HG02852 (cell line): ENCODE measurements around the gene SPPL2B.

Experiments
- ATAC-seq: cut with Tn5 transposase; IDR thresholded peaks from one replicate; pipeline ENCODE4 v1.9.1; 2021; ENCODE audit warnings: mild to moderate bottlenecking, moderate library complexity; ENCODE audit not compliant: unreplicated experiment

The SPPL2B gene

DNA sequence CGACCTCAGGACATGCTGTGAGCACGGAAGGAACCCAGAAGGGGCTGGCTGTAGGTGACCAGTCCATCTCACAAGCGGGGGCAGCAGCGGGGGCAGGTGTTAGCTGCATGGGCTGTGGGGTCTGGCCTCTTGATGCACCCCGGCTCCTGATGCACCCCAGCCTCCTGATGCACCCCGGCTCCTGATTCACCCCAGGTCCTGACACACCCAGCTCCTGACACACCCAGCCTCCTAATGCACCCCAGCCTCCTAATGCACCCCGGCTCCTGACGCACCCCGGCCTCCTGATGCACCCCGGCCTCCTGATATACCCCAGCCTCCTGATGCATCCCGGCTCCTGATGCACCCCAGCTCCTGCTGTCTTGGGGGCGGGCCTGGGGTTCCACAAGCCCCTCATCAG is 7.5 kb upstream of the SPPL2B start:
- ATAC-seq, result no peak

- no peak for ATAC-seq
Measured at GRCh38 chr19:2321565-2322283, 6.8 kb upstream of the SPPL2B start.

- ATAC-seq, result no peak
Measured at GRCh38 chr19:2323707-2324106, 4.8 kb upstream of the SPPL2B start.

DNA sequence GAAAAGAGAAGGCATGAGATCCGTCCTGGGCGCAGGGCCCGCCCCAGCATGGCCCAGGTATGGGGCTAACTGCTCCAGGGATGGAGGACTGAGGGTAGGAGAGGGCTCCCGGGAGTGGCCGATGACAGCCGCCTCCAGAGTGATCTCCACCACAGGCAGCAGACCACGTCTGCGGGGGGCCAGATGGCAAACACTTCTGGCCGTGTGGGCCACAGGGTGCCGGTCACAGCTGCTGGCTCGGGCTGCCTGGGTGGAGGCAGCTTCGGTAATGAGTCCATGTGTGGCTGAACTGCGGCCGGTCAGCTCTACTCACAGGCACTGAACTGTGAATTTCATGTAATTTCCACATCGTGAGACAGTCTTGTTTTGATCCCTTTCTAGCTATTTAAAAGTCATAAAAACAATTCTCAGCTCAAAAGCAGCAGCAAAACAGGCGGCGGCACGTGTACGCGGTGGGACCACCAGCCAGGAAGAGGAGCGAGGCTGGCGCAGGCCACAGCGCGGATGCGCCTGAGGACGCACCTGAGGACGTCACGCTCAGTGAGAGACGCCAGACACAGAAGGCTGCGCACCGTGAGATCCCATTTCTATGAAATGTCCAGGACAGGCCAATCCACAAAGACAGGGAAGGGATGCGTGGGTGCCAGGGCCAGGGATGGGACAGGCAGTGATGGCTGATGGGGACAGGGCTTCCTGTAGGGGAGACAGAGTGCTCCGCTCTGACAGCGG is 4.1 kb upstream of the SPPL2B start:
- ATAC-seq, result no peak

- no peak for ATAC-seq
Measured at GRCh38 chr19:2325281-2326046, 3.0 kb upstream of the SPPL2B start.

DNA sequence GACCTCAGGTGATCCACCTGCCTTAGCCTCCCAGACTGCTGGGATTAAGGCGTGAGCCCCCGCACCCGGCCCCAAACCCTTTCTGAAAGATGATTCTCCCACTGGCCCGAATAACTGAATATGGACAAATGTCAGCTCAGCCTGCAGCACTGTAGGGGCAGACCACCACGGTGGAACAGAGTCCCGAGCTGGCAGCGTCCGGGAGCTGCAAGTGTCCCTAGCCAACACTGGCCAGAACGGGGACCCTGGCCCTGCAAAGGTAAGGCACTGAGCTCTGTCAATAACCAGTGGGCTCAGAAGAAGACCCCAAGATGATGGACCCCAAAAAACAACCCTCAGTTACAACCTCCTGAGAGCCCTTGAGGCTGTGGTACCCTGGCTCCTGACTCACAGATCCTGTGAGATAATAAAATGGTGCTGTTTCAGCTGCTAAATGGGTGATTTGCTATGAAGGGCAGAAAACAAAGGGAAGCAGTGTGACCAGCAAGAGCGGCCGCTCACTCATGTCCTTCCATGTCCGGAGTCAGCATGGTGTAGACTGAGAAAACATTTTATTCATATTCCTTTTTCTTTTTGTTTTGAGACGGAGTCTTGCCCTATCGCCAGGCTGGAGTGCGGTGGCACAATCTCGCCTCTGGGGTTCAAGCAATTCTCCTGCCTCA is 1.7 kb upstream of the SPPL2B start:
- no peak for ATAC-seq

DNA sequence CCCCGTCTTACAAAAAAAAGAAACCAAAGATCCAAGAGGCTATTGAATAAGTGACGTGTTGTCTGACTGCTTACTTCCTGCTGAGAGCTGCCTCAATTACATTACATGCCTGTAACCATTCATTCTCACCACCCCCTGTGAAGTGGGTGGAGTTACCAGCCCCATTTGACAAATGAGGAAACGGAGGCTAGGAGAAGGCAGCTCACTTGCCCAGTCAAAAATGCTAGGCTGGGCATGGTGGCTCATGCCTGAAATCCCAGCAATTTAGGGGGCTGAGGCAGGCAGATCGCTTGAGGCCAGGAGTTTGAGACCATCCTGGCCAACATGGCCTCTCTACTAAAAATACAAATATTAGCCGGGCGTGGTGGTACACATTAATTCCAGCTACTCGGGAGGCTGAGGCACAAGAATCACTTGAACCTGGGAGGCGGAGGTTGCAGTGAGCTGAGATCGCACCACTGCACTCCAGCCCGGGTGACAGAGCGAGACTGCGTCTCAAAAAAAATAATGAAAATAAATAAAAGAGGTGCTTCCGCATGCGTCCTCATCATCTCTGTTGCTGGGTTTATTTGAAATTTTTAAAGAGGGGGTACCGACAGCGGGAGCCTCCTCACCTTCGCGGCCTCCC is 597 bp upstream of the SPPL2B start:
- no peak for ATAC-seq

GRCh38 chr19:2329149-2329478 is 630 bp downstream of the SPPL2B start:
- ATAC-seq, result no peak

DNA sequence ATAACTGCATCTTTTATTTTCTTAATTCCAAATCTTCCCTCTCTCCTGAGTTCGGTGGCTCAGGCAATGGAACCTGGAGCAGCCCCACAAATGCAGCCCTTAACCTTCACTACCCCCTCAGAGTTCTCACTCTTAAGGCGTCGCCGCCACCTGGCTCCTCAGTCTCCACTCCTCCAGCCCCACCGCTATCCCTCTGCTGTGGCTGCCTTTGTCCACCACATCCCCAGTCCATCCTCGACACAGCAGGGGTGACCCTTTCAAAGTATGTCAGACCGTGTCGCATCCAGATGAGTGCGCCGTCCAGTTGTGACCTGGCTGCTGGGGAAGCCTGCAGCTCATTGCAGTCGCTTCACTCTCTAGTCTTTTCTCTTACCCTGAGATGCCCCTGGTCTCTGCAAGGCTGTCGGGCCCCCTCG is 1.0 kb downstream of the SPPL2B start:
- ATAC-seq, result no peak

GRCh38 chr19:2330255-2330631 is 1.8 kb downstream of the SPPL2B start:
- no peak for ATAC-seq

DNA sequence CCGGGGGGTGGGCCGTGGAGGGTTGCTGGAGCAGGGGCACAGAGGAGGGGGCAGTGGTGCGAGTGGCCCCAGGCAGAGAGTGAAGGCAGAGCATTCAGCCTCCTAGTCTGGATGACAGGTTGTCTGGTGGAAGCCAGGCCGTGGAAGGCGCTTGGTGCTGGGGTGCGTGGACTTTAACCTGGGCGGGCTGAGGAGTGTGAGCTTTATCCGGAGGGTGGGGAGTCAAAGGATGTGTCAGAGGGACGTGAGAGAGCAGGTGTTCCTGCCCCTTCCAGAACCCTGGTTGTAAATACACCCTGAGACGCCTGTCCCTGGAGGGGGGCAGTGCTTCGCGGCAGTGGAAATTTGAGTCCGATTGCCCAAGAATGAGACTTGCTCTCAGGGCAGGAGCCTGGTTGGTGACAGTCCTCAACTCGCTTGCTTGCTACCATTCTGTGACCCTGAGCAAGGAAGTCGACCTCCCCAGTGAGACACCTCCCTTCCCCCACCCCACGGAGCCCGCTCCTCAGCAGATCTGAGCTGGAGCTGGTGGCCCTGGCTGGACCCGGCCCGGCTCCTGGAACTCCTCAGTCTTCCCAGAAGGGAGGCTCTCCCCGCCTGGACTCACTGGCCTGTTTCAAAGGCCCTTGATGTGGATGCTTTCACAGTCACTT is 2.3 kb downstream of the SPPL2B start:
- no peak for ATAC-seq

DNA sequence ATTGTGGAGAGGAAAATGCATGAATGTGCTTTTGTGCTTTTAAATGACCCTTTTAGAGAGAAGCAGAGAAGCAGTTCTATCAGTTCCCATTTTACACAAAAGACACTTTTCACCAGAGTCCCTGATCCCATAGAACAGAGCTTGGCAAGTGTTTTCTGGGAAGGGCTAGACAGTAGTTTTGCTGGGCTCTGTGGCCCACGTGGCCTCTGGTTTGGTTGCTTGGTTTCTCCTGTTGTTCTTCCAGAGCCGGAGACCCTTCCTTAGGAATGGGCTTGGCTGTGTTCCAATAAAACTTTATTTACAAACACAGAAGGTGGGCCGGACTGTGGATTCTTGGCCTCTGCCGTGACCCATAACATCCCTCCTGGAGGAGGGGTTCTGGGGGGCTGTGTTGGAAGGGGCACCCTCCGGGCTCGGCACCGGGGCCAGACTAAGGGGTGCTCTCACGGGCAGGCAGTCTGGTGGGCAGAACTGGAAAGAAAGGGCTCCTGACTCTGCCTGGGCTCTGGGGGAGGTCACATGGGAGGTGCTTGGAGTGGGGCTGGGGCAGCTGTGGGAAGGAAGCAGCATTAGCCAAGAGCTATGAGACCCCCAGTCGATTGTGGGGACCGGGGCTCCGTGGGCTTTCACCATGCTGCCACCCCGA is 3.2 kb downstream of the SPPL2B start:
- ATAC-seq, result no peak

- ATAC-seq, result no peak
Measured at GRCh38 chr19:2332341-2333026, 4.0 kb downstream of the SPPL2B start.

DNA sequence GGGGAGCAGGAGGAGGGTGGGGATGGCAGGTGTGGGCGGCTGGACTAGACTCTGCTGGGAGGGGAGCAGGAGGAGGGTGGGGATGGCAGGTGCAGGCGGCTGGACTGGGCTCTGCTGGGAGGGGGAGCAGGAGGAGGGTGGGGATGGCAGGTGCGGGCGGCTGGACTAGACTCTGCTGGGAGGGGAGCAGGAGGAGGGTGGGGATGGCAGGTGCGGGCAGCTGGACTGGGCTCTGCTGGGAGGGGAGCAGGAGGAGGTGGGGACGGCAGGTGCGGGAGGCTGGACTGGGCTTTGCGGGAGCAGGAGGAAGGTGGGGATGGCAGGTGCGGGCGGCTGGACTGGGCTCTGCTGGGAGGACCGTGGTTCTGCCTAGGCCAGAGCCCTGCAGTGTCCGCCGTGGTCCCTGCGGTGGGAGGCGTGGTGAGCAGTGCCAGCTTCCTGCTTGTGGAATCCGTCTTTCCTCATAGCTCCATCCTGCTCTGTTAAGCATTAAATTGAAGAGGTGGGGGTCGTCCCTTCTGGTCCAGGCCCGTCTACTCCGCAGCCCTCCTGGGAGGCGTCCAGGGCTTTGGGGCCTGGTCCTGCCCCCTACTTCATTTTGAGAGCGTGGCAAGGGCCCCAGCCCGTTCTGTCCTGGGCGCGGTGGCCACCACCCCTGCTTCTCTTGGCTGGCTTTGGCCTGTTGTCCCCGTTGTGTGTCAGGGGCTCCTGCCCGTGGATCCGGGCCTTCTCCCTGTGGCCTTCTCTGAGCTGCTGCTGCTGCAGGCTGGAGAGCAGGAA is 4.7 kb downstream of the SPPL2B start:
- no peak for ATAC-seq

GRCh38 chr19:2333807-2334211 is 5.3 kb downstream of the SPPL2B start:
- no peak for ATAC-seq

- ATAC-seq, result no peak
Measured at GRCh38 chr19:2334426-2334825, 5.9 kb downstream of the SPPL2B start.

DNA sequence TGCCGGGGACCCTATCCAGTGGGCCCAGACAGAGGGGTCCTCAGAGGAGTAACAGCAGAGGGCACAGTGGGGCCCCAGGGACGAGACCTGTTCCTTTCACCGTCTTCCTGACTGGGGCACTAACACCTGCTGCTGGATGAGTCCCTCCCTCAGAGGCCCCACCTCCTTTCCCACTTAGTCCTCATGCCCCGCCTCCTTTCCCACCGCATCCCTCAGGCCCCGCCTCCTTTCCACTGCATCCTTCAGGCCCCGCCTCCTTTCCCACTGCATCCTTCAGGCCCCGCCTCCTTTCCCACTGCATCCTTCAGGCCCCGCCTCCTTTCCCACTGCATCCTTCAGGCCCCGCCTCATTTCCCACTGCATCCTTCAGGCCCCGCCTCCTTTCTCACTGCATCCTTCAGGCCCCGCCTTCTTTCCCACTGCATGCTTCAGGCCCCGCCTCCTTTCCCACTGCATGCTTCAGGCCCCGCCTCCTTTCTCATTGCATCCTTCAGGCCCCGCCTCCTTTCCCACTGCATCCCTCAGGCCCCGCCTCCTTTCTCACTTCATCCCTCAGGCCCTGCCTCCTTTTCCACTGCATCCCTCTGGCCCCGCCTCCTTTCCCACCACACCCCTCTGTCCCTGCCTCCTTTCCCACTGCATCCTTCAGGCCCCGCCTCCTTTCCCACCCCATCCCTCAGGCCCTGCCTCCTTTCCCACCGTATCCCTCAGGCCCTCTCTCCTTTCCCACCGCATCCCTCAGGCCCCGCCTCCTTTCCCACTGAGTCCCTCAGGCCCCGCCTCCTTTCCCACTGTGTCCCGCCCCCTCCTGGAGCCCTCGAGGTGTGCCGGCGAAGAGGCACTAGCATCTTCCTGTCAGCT is 6.7 kb downstream of the SPPL2B start:
- no peak for ATAC-seq

DNA sequence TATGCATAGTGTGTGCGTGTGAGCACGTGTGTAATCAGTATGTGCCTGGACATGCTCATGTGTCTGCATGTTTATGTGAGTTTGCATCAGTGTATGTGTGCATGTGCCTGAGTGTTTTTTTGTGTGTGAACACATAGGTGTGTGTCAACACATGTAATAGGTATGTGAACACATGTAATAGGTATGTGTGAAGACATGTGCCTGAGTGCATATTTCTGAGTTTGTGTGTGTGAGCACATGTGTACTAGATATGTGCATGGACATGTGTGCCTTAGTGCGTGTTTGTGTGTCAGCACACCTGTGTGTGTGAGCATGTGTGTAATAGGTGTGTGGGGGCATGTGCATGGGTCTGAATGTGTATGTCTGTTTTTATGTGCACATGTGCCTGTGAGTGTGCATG is 7.4 kb downstream of the SPPL2B start:
- ATAC-seq, result no peak
